Ishikawa (cell line): ENCODE results near the gene TOP2A.

ENCODE experiments used
- CEBPB ChIP-seq: IDR thresholded peaks from 2 replicates; pipeline ENCODE4 v1.6.1; 2012
- CREB1 ChIP-seq: IDR thresholded peaks from 2 replicates; pipeline ENCODE4 v1.6.1; 2012; ENCODE audit warnings: low read depth
- EGR1 ChIP-seq: IDR thresholded peaks from 2 replicates; pipeline ENCODE4 v1.6.1; 2012
- EP300 ChIP-seq: IDR thresholded peaks from 2 replicates; pipeline ENCODE4 v1.6.1; 2012; ENCODE audit warnings: borderline replicate concordance
- FOXM1 ChIP-seq: IDR thresholded peaks from 2 replicates; pipeline ENCODE4 v1.6.1; 2012; ENCODE audit warnings: low read depth, borderline replicate concordance
- MAX ChIP-seq: IDR thresholded peaks from 2 replicates; pipeline ENCODE4 v1.6.1; 2012
- NFIC ChIP-seq: IDR thresholded peaks from 2 replicates; pipeline ENCODE4 v1.6.1; 2012
- RAD21 ChIP-seq: IDR thresholded peaks from 2 replicates; pipeline ENCODE4 v1.6.1; 2012; ENCODE audit warnings: low read depth
- REST ChIP-seq: IDR thresholded peaks from 2 replicates; pipeline ENCODE4 v1.6.1; 2012; ENCODE audit warnings: low read depth, mild to moderate bottlenecking
- TAF1 ChIP-seq: IDR thresholded peaks from 2 replicates; pipeline ENCODE4 v1.6.1; 2012; ENCODE audit warnings: low read depth, mild to moderate bottlenecking
- TCF12 ChIP-seq: IDR thresholded peaks from 2 replicates; pipeline ENCODE4 v1.6.1; 2012; ENCODE audit warnings: low read depth
- TEAD4 ChIP-seq: IDR thresholded peaks from 2 replicates; pipeline ENCODE4 v1.6.1; 2012
- USF1 ChIP-seq: IDR thresholded peaks from 2 replicates; pipeline ENCODE4 v1.6.1; 2012
- YY1 ChIP-seq: IDR thresholded peaks from 2 replicates; pipeline ENCODE4 v1.6.1; 2012; ENCODE audit warnings: low read depth
- ZBTB7A ChIP-seq: IDR thresholded peaks from 2 replicates; pipeline ENCODE4 v1.6.1; 2012; ENCODE audit warnings: low read depth

The TOP2A gene

GRCh38 chr17:40352237-40352778, 65.4 kb downstream of the TOP2A start:
- TF ChIP-seq MAX (no peak), TCF12 (no peak), TEAD4 (no peak), RAD21 (no peak), REST (no peak), TAF1 (no peak), EGR1 (no peak), USF1 (no peak), CEBPB (no peak), NFIC (no peak), YY1 (no peak), ZBTB7A (no peak)

- TF ChIP-seq FOXM1, result no peak
- no peak for TF ChIP-seq USF1
- no peak for TF ChIP-seq EP300
- TF ChIP-seq CREB1, result no peak
- TF ChIP-seq MAX, result no peak
- TF ChIP-seq CEBPB, result no peak
- no peak for TF ChIP-seq RAD21
- no peak for TF ChIP-seq TEAD4
- TF ChIP-seq YY1, result no peak
- TF ChIP-seq NFIC, result no peak
- no peak for TF ChIP-seq REST
- no peak for TF ChIP-seq TAF1
- no peak for TF ChIP-seq EGR1
- no peak for TF ChIP-seq TCF12
These were observed 66.1 kb downstream of the TOP2A start for GRCh38 chr17:40351359-40352236.

DNA sequence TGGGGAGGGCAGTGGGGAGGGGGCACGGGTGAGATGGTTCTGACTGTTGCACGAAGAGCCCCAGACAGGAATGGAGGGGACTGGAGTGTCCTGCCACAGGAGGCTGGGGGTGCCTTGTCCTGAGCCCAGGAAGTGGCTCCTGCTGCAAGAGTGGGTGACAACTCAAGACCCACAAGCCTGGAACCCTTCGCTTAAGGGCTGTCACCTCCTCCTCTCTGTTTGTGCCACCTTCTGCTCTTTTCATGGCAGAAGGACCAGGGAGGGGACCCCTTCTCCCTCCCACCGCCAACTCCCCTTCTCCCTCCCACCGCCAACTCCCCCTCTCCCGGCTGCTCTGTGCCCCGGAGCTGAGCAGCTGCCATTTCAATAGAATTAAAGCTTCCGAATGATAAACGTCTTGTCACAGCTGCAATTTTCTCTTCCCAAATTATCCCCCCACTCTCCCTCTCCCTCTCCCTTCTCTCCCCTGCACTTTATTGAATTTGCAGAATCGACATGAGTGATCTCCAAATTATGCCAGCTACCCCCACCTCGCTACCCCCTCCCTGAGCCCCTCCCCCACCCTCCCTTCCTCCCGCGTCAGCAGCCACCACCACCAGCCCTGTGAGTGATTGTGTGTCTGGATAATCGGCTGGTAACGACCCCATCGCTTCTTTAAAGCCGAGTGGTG, 66.9 kb downstream of the TOP2A start:
- TF ChIP-seq ZBTB7A, result no peak
- TF ChIP-seq NFIC, result no peak

DNA sequence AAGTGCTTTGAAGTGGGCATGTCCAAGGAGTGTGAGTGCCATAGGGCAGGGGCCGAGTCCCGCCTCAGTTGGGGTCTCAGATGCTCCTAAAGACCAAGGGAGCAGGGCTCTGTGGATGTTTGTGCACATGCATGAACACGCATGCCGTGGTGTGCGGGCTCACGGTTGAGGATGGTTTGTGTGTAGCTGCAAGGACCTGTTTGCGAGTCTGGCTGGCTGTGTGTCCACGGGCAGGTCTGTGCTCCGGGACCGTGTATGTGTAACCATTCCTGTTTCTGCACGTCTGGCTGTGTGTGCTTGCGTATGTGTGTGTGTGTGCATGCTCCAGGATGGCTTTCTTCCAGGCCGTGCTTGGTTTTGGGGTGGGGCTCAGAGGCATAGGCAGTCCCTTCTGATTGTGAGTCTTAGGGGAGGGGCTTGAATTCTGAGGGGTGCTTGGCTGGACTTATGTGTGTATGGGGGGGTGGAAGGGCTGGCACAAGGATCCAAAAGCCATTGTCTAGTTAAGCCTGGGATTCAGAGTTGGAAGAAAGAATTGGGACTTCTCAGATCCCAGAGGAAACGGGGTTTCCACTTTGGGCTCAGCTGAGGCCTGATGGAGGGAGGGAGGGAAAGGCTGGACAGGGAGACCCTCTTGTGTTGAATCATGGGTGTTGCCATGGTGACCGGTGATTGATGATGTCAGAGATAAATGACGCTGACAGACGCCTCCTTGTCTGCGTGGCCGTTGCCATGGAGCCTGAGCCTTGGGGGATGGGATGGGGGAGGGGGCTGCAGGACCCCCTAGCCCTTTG, 67.6 kb downstream of the TOP2A start:
- TF ChIP-seq NFIC (no peak), MAX (no peak), ZBTB7A (no peak), EP300 (no peak), RAD21 (no peak), TAF1 (no peak), YY1 (no peak), CEBPB (no peak), USF1 (no peak), REST (no peak), TEAD4 (no peak), CREB1 (no peak), FOXM1 (no peak), TCF12 (no peak), EGR1 (no peak)
